Ascending aorta (tissue), 2 donors: ENCODE measurements around the gene HNRNPL. TPM values are rescaled to one million over a fixed set of nuclear protein-coding genes. Genes with fewer than 3 reads are reported as not detected.
"Not testable (repeated sequence)": the region's sequence is repeated elsewhere in the genome, so short reads cannot be mapped to it uniquely, and the experiment has no call there.

Experiments used
- DNase-seq, 2 donors: peaks; one replicate each; pipeline ENCODE4 v3.0.0-alpha.2; 2019; ENCODE audit warnings: low spot score in 2 of 2
- H3K27ac ChIP-seq, 2 donors: fragments of 200-600 bp; sonication (generic); one replicate each; pipeline ENCODE4 v1.5.1; 2016 to 2017; ENCODE audit warnings: mild to moderate bottlenecking in 1 of 2
- H3K27me3 ChIP-seq: fragments of 200-600 bp; sonication (generic); one replicate; pipeline ENCODE4 v1.5.1; 2017
- H3K36me3 ChIP-seq, 2 donors: fragments of 200-600 bp; sonication (generic); one replicate each; pipeline ENCODE4 v1.5.1; 2016
- H3K4me1 ChIP-seq, 2 donors: fragments of 200-600 bp; sonication (generic); one replicate each; pipeline ENCODE4 v1.5.1; 2016 to 2017; ENCODE audit warnings: mild to moderate bottlenecking in 1 of 2
- H3K4me3 ChIP-seq, 2 donors: fragments of 200-600 bp; sonication (generic); one replicate each; pipeline ENCODE4 v1.5.1; 2016 to 2017; ENCODE audit warnings: mild to moderate bottlenecking in 1 of 2
- H3K9me3 ChIP-seq, 2 donors: fragments of 200-600 bp; sonication (generic); one replicate each; pipeline ENCODE4 v1.5.1; 2016
- CTCF ChIP-seq, 3 experiments: fragments of 200-600 bp in 2 of 3; fragments of 450-650 bp in 1 of 3; sonication (generic) in 2 of 3; IDR thresholded peaks; one replicate each; pipeline ENCODE4 v1.5.1; 2016 to 2019; ENCODE audit warnings: antibody characterized with exemption in 3 of 3, mild to moderate bottlenecking in 1 of 3, moderate library complexity in 1 of 3
- intact Hi-C: fragments of 100-400 bp; cut with DNase I; formaldehyde crosslinking; loops from one replicate; pipeline ENCODE4 v1.15.1; 2023
- total RNA-seq: library from RNA; depleted of rRNA; stranded (reverse); fragments of >200 nt; gene quantifications from one replicate; pipeline ENCODE4 v1.1.0, GENCODE V29; 2016

The HNRNPL gene
- total RNA-seq, 1 donor from 2014 or later: 110 TPM

GRCh38 chr19:38868551-38868950, 18.8 kb upstream of the HNRNPL start:
- no peak overlapping the region for H3K27ac ChIP-seq
- DNase-seq: no peak
- TF ChIP-seq CTCF (IDR thresholded peaks at IDR 0.05): no peak
- peak overlapping the region in 1 of 2 donors; percentile 77 for H3K4me3 ChIP-seq
- H3K36me3 ChIP-seq: no peaks in the 10 kb centered on the region
- no peaks in the 10 kb centered on the region for H3K27me3 ChIP-seq
- no peaks in the 10 kb centered on the region for H3K9me3 ChIP-seq
- peaks cover 5 to 9% of the 10 kb centered on the region in 2 donors for H3K4me1 ChIP-seq
- intact Hi-C loops: no loop called here

GRCh38 chr19:38867171-38867780, 17.5 kb upstream of the HNRNPL start:
- DNase-seq: no peak
- H3K27me3 ChIP-seq: no peaks in the 10 kb centered on the region
- H3K27ac ChIP-seq: no peak overlapping the region
- no peak overlapping the region for H3K4me3 ChIP-seq
- peaks cover 5 to 9% of the 10 kb centered on the region in 2 donors for H3K4me1 ChIP-seq
- intact Hi-C loops: no loop called here
- no peaks in the 10 kb centered on the region for H3K36me3 ChIP-seq
- no peaks in the 10 kb centered on the region for H3K9me3 ChIP-seq
- no peak for TF ChIP-seq CTCF (IDR thresholded peaks at IDR 0.05)

GRCh38 chr19:38862321-38863059, 12.7 kb upstream of the HNRNPL start:
- Histone ChIP-seq H3K9me3 (no peaks in the 10 kb centered on the region), H3K27me3 (no peaks in the 10 kb centered on the region), H3K36me3 (no peaks in the 10 kb centered on the region), H3K4me3 (no peak overlapping the region), H3K27ac (no peak overlapping the region), H3K4me1 (no peaks in the 10 kb centered on the region)
- no peak for DNase-seq
- TF ChIP-seq CTCF (IDR thresholded peaks at IDR 0.05): no peak
- intact Hi-C loops: no loop called here

- DNase-seq: no peak
- Histone ChIP-seq H3K27ac (no peak overlapping the region), H3K4me3 (no peak overlapping the region), H3K4me1 (no peaks in the 10 kb centered on the region), H3K27me3 (no peaks in the 10 kb centered on the region), H3K36me3 (no peaks in the 10 kb centered on the region), H3K9me3 (no peaks in the 10 kb centered on the region)
- intact Hi-C loops: no loop called here
- TF ChIP-seq CTCF (IDR thresholded peaks at IDR 0.05): no peak
These were observed 11.6 kb upstream of the HNRNPL start for GRCh38 chr19:38861368-38861767.

GRCh38 chr19:38859631-38860204, 9.9 kb upstream of the HNRNPL start:
- H3K36me3 ChIP-seq, DNase-seq, intact Hi-C loops, H3K9me3 ChIP-seq, H3K27ac ChIP-seq, H3K4me3 ChIP-seq, H3K4me1 ChIP-seq, H3K27me3 ChIP-seq: not testable (repeated sequence)

- no peak overlapping the region for H3K27ac ChIP-seq
- H3K4me3 ChIP-seq: no peak overlapping the region
- intact Hi-C loops: no loop called here
- no peaks in the 10 kb centered on the region for H3K36me3 ChIP-seq
- DNase-seq: no peak
- TF ChIP-seq CTCF (IDR thresholded peaks at IDR 0.05): no peak
- H3K4me1 ChIP-seq: peaks cover 0 to 4% of the 10 kb centered on the region in 2 donors
- H3K9me3 ChIP-seq: no peaks in the 10 kb centered on the region
- no peaks in the 10 kb centered on the region for H3K27me3 ChIP-seq
These were observed 7.0 kb upstream of the HNRNPL start for GRCh38 chr19:38856813-38857212.

GRCh38 chr19:38855751-38856150, 6.0 kb upstream of the HNRNPL start:
- H3K27ac ChIP-seq, intact Hi-C loops, H3K27me3 ChIP-seq, DNase-seq, H3K9me3 ChIP-seq, H3K4me1 ChIP-seq, H3K4me3 ChIP-seq, H3K36me3 ChIP-seq: not testable (repeated sequence)

GRCh38 chr19:38854961-38855360, 5.2 kb upstream of the HNRNPL start:
- intact Hi-C loops: loop anchor here (5.0 kb wide), 3 partner anchors 313 to 487 kb away; partner anchors contain the start of genes GGN, SAMD4B and SPRED3

More at GRCh38 chr19:38854961-38855360, 5.2 kb upstream of the HNRNPL start:
- H3K27me3 ChIP-seq, H3K4me1 ChIP-seq, DNase-seq, H3K9me3 ChIP-seq, H3K4me3 ChIP-seq, H3K36me3 ChIP-seq, H3K27ac ChIP-seq: not testable (repeated sequence)
